OCI-LY1 (cell line): ENCODE results near the gene DOCK1.

ENCODE experiments used
- H2AFZ ChIP-seq: fragments of 200-600 bp; sonication (generic), shearing (Covaris generic); 2 replicates; pipeline ENCODE4 v1.6.0; 2014; ENCODE audit warnings: antibody characterized with exemption, mild to moderate bottlenecking, low read length
- H3F3A ChIP-seq: fragments of 200-600 bp; sonication (generic), shearing (Covaris generic); 2 replicates; pipeline ENCODE4 v1.6.0; 2014; ENCODE audit warnings: mild to moderate bottlenecking, antibody characterized with exemption, low read length, moderate library complexity; ENCODE audit not compliant: insufficient read depth
- H3K27ac ChIP-seq: fragments of 200-600 bp; sonication (generic); 2 replicates; pipeline ENCODE4 v1.5.1; 2014; ENCODE audit warnings: low read length, mixed run types, mild to moderate bottlenecking, low read depth; ENCODE audit not compliant: poor library complexity, severe bottlenecking
- H3K27me3 ChIP-seq: fragments of 200-600 bp; sonication (generic); 2 replicates; pipeline ENCODE4 v1.6.0; 2014; ENCODE audit warnings: antibody characterized with exemption, mild to moderate bottlenecking, low read length, moderate library complexity; ENCODE audit not compliant: insufficient read depth
- H3K36me3 ChIP-seq: fragments of 200-600 bp; sonication (generic); 2 replicates; pipeline ENCODE4 v1.6.1; 2014; ENCODE audit warnings: mild to moderate bottlenecking, antibody characterized with exemption, low read length, moderate library complexity, mixed read lengths; ENCODE audit not compliant: insufficient read depth
- H3K4me1 ChIP-seq: fragments of 200-600 bp; sonication (generic); 2 replicates; pipeline ENCODE4 v1.5.1; 2014; ENCODE audit warnings: mild to moderate bottlenecking, low read length, moderate library complexity; ENCODE audit not compliant: insufficient read depth, severe bottlenecking
- H3K4me2 ChIP-seq: fragments of 200-600 bp; sonication (generic), shearing (Covaris generic); 2 replicates; pipeline ENCODE4 v1.6.1; 2014; ENCODE audit warnings: low read length
- H3K4me3 ChIP-seq: fragments of 200-600 bp; sonication (generic); 2 replicates; pipeline ENCODE4 v1.5.1; 2014; ENCODE audit warnings: low read length, low read depth, mild to moderate bottlenecking, mixed read lengths; ENCODE audit not compliant: poor library complexity, severe bottlenecking
- H3K79me2 ChIP-seq: fragments of 200-600 bp; shearing (Covaris generic); 2 replicates; pipeline ENCODE4 v1.6.1; 2016; ENCODE audit warnings: mixed run types, low read length, mixed read lengths; ENCODE audit not compliant: insufficient read depth
- H3K9ac ChIP-seq: fragments of 200-600 bp; sonication (generic), shearing (Covaris generic); 2 replicates; pipeline ENCODE4 v1.6.1; 2014; ENCODE audit warnings: mild to moderate bottlenecking, low read length, mixed read lengths
- H3K9me2 ChIP-seq: fragments of 200-600 bp; sonication (generic), shearing (Covaris generic); 2 replicates; pipeline ENCODE4 v1.6.1; 2014; ENCODE audit warnings: low read depth, mild to moderate bottlenecking, low read length, mixed read lengths
- H3K9me3 ChIP-seq: fragments of 200-600 bp; shearing (Covaris generic); 2 replicates; pipeline ENCODE4 v1.6.1; 2014; ENCODE audit warnings: low read length, mixed read lengths
- H4K20me1 ChIP-seq: fragments of 200-600 bp; sonication (generic), shearing (Covaris generic); 2 replicates; pipeline ENCODE4 v1.6.0; 2016; ENCODE audit warnings: mild to moderate bottlenecking, low read length; ENCODE audit not compliant: insufficient read depth
- CTCF ChIP-seq: fragments of 200-600 bp; sonication (generic), shearing (Covaris generic); IDR thresholded peaks from 2 replicates; pipeline ENCODE4 v1.5.1; 2017; ENCODE audit warnings: mild to moderate bottlenecking, antibody characterized with exemption, low read length, moderate library complexity, mixed read lengths
- EZH2 ChIP-seq: fragments of 200-600 bp; sonication (generic), shearing (Covaris generic); IDR thresholded peaks from 2 replicates; pipeline ENCODE4 v1.8.0; 2017; ENCODE audit warnings: borderline replicate concordance, mixed run types, mild to moderate bottlenecking, antibody characterized with exemption, low read length, moderate library complexity, mixed read lengths

Gene DOCK1

GRCh38 chr10:127176649-127177048, 271.4 kb downstream of the DOCK1 start:
- H3K27ac ChIP-seq = no peak overlapping the region

GRCh38 chr10:127179612-127180250, 274.5 kb downstream of the DOCK1 start:
- no peaks in the 10 kb centered on the region for H3K9me3 ChIP-seq
- H3K9me2 ChIP-seq = no peaks in the 10 kb centered on the region
- no peak overlapping the region for H3K4me2 ChIP-seq
- no peaks in the 10 kb centered on the region for H3K79me2 ChIP-seq
- no peaks in the 10 kb centered on the region for H3K36me3 ChIP-seq
- H3K27ac ChIP-seq = no peak overlapping the region
- H3K9ac ChIP-seq = no peak overlapping the region
- H3K4me1 ChIP-seq = no peaks in the 10 kb centered on the region
- no peaks in the 10 kb centered on the region for H3F3A ChIP-seq
- no peak overlapping the region for H2AFZ ChIP-seq
- H4K20me1 ChIP-seq = no peaks in the 10 kb centered on the region
- H3K4me3 ChIP-seq = no peak overlapping the region
- H3K27me3 ChIP-seq = no peaks in the 10 kb centered on the region
- TF ChIP-seq EZH2 (no peak), CTCF (no peak)

More at GRCh38 chr10:127176649-127177048, 271.4 kb downstream of the DOCK1 start:
- H3K4me1 ChIP-seq = no peaks in the 10 kb centered on the region
- H3K4me2 ChIP-seq = no peak overlapping the region
- H3K79me2 ChIP-seq = no peaks in the 10 kb centered on the region
- H2AFZ ChIP-seq = no peak overlapping the region
- no peak overlapping the region for H3K4me3 ChIP-seq
- H3K9ac ChIP-seq = no peak overlapping the region
- H4K20me1 ChIP-seq = no peaks in the 10 kb centered on the region
- H3K27me3 ChIP-seq = no peaks in the 10 kb centered on the region
- H3F3A ChIP-seq = no peaks in the 10 kb centered on the region
- no peaks in the 10 kb centered on the region for H3K36me3 ChIP-seq
- H3K9me2 ChIP-seq = no peaks in the 10 kb centered on the region
- no peak for TF ChIP-seq CTCF
- TF ChIP-seq EZH2 = no peak
- H3K9me3 ChIP-seq = no peaks in the 10 kb centered on the region

- H3K36me3 ChIP-seq = no peaks in the 10 kb centered on the region
- no peaks in the 10 kb centered on the region for H3K79me2 ChIP-seq
- no peak overlapping the region for H3K4me3 ChIP-seq
- no peak overlapping the region for H3K27ac ChIP-seq
- no peak overlapping the region for H3K9ac ChIP-seq
- no peaks in the 10 kb centered on the region for H3K9me3 ChIP-seq
- TF ChIP-seq CTCF (no peak), EZH2 (no peak)
- H3K4me1 ChIP-seq = no peaks in the 10 kb centered on the region
- no peak overlapping the region for H2AFZ ChIP-seq
- no peak overlapping the region for H3K4me2 ChIP-seq
- H3K27me3 ChIP-seq = no peaks in the 10 kb centered on the region
- no peaks in the 10 kb centered on the region for H3K9me2 ChIP-seq
- H4K20me1 ChIP-seq = no peaks in the 10 kb centered on the region
- H3F3A ChIP-seq = no peaks in the 10 kb centered on the region
Observed at GRCh38 chr10:127182161-127182560, 276.9 kb downstream of the DOCK1 start.
